HG03139 (cell line): Measurements from ENCODE around the gene UQCRFS1.
"Not testable (repeated sequence)": the region's sequence is repeated elsewhere in the genome, so short reads cannot be mapped to it uniquely, and the experiment has no call there.

Experiments
- ATAC-seq: cut with Tn5 transposase; IDR thresholded peaks from one replicate; pipeline ENCODE4 v1.9.1; 2021; ENCODE audit not compliant: unreplicated experiment

The UQCRFS1 gene

GRCh38 chr19:29212648-29213573 is at the start of gene UQCRFS1:
UQCRFS1 (minus strand) TSS chr19:29213151; CDS start chr19:29213118, 33 bp downstream.
- ATAC-seq, result peak; percentile 97

GRCh38 chr19:29262085-29262484 is 49.1 kb upstream of the UQCRFS1 start:
- no peak for ATAC-seq

- ATAC-seq, result no peak
Observed at GRCh38 chr19:29260477-29261317, 47.7 kb upstream of the UQCRFS1 start.

GRCh38 chr19:29259867-29260281 is 46.9 kb upstream of the UQCRFS1 start:
- ATAC-seq, result no peak

DNA sequence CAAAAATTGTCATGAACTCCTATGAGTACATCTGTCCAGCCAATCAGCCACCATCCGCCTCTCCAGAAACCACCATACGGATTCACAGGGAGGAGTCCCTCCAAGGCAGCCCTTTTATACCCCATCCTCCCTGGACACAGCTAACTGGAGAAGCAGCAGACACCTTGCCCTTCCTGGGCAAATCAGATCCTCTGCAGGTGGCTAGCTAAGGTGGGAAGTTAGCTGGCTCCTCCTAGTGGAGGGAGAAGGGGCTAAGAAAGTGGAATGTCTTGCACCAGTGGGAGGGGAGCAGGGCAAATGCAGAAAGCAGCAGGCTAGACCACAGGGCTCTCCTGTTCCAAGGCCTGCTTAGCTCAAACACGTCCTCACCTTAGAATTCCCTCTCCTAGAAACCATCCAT is 46.2 kb upstream of the UQCRFS1 start:
- no peak for ATAC-seq

DNA sequence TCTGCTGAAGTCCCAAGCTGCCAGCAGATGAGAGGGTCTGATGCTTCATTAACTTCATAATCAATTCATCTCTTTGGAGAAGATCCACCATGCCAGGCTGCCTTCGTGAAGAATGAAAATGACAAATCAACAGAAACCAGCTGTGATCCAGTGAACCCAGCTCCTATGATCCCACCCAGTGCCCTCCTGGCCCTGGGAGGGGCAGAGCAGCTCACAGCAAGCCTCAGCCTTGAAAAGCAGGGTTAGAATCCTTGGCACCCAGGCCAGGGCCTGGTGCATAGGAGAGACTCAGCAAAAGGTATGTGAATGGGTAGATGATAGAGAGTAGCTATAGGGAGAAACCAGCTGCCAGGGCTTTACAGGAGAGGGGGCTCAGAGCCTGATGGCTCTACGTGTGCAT is 43.6 kb upstream of the UQCRFS1 start:
- no peak for ATAC-seq

- ATAC-seq, result no peak
Observed at GRCh38 chr19:29255912-29256311, 43.0 kb upstream of the UQCRFS1 start.

DNA sequence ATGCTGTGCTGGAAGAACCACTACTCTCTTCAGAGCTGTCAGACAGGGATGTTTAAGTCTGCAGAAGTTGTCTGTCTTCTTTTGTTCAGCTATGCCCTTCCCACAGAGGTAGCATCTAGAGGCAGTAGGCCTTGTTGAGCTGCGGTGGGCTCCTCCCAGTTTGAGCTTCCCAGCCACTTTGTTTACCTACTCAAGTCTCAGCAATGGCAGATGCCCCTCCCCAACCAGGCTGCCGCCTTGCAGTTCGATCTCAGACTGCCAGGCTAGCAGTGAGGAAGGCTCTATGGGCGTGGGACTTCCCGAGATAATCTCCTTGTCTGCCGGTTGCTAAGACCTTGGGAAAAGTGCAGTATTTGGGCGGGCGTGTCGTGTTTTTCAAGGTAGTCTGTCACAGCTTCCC is 42.1 kb upstream of the UQCRFS1 start:
- ATAC-seq, result no peak

GRCh38 chr19:29249798-29250197 is 36.8 kb upstream of the UQCRFS1 start:
- not testable (repeated sequence) for ATAC-seq

DNA sequence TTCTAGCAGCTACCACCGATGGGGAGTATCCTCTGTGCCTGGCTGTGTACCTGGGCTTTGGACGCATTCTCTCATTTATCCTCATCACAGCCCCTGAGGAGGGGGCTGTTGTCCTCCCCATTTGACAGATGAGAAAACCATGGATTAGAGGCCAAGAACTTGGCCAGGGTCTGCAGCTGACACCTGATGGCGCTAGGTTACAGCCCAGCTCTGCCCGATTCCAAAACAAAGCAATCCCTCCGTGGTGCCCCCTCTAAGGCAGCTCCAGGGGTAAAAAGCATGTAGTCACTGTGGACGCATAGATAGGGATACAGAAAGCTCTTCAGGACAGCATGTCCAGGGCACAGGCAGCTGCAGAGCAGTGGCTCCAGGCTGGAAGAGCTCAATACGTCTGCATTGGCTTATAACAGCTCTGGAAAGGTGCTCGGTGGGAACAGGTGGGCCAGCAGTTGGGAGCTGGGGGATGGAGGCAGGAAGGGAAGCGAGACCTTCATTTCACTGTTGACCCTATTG is 35.4 kb upstream of the UQCRFS1 start:
- no peak for ATAC-seq

- no peak for ATAC-seq
Observed at GRCh38 chr19:29247872-29248271, 34.9 kb upstream of the UQCRFS1 start.

- no peak for ATAC-seq
Observed at GRCh38 chr19:29247471-29247870, 34.5 kb upstream of the UQCRFS1 start.

DNA sequence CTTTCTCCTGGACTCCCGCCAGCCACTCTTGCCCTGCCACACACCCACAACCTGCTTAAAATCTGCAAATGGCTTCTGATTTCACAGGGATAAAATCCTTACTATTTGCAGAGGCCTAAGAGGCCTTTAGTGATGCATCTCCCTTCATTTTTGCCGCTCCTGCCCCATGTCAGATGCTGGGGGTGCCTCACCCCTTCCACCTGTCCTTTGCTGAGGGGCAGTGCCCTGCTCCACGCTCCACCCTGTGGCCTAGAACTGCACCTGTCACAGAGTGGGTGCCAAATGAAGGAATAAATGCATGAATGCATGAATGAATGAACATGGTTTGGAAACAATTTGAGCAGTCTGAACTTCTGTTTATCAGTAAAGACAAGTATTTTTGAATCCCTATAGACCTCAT is 34.1 kb upstream of the UQCRFS1 start:
- no peak for ATAC-seq

DNA sequence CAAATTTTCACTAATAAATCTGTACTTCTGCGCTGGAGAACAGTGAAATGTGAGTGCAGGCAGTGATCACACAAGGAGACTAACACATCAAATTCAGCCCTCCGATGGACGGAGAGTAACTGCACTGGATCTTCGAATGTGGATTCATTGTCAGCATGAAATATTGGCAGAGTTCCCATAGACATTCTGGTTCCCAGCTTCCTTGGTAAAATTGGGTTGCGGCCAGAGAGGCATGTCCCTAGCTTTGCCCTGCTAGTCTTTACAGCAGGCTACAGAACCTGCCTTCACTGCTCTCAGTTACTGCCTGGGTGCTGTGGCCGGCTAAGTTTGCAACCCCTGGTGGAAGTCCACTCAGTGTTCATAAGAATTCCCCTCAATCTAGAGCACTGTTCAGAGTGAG is 32.3 kb upstream of the UQCRFS1 start:
- ATAC-seq, result no peak

GRCh38 chr19:29241324-29241723 is 28.4 kb upstream of the UQCRFS1 start:
- no peak for ATAC-seq

DNA sequence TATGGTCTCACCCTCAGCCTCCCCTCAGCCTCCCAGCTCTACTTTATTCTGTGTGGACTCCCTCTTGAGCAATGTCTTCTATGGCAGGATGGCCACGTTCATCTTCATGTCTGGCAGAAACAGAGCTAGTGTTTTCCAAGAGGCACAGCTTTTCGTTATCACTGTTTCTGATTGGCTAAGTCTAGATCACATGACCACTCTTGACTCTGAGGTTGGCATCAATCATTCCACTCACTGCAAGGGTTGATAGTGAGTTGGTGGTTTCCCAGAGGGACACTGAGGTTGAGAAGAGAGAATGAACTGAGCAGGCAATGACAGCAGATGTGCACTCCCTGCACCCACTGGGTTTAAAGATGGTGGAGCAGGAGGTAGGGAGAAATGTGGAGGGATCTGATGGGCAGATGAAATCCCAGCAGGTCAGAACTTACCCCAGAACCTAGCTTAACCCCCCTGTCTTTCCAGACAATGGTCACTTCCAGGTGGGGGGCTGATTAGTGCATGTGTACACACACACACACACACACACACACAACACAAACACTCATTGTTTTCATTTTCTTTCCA is 26.3 kb upstream of the UQCRFS1 start:
- ATAC-seq, result no peak

GRCh38 chr19:29233591-29233990 is 20.6 kb upstream of the UQCRFS1 start:
- no peak for ATAC-seq

DNA sequence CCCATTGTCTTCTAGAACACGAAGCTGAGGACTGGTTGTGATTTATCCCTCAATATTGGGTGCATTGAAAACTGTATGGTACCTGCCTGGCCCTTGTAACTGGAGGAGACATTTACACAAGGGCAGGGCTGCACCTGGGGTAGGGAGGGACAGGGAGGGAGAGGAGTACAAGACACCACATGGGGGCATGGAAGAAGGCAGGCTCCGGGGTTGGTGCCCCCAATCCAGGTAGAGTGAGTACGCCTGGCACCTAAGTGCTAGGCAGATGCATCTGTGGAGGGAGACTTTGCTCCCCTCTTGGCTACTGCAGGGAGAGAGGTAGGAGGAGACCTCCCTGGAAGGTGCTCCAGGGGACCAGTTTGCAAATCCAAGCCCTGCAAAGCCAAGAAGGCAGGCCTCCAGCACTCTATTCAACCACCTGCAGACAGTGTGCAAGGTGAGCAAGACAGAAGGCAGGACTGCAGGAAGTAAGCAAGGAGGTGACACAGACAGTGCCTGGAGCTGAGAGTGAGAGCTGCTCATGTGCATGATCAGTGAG is 19.4 kb upstream of the UQCRFS1 start:
- no peak for ATAC-seq

- not testable (repeated sequence) for ATAC-seq
Observed at GRCh38 chr19:29231306-29231705, 18.4 kb upstream of the UQCRFS1 start.

- no peak for ATAC-seq
Observed at GRCh38 chr19:29217616-29218015, 4.7 kb upstream of the UQCRFS1 start.

DNA sequence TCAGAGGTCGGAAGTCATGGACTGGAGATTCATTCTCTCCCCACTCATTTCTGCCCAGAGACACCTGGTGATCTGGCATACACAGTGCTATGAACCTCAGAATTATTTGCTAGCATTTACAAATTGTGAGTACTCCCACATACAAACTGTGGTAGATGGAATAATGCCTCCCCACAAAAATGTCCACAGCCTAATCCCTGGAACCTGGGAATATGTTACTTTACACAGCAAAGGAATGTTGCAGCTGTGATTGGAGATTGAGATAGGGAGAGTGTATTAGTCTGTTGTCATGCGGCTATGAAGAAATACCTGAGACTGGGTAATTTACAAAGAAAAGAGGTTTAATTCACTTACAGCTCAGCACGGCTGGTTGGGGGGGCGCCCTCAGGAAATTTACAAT is 3.1 kb upstream of the UQCRFS1 start:
- ATAC-seq, result no peak
